HepG2 (cell line): ENCODE data around the gene ULK4. TPM values are rescaled to one million over a fixed set of nuclear protein-coding genes. Genes with fewer than 3 reads are reported as not detected.

Source experiments
- BCL6 ChIP-seq: IDR thresholded peaks from 2 replicates; pipeline ENCODE4 v1.6.1; 2016; ENCODE audit warnings: missing genetic modification reagents, missing compliant biosample characterization
- CREM ChIP-seq, 2 experiments: sonication (generic) in 1 of 2; formaldehyde crosslinking in 1 of 2; IDR thresholded peaks; 2 replicates each; pipeline versions ENCODE4 v1.4.0 to v1.6.1; 2016 to 2020; ENCODE audit warnings: antibody characterized with exemption in 1 of 2, mild to moderate bottlenecking in 1 of 2, missing genetic modification reagents in 1 of 2
- HDAC6 ChIP-seq: fragments of 200-600 bp; sonication (generic); IDR thresholded peaks from 2 replicates; pipeline ENCODE4 v1.7.0; 2017; ENCODE audit warnings: mild to moderate bottlenecking, antibody characterized with exemption, low read length, low read depth
- PPARG ChIP-seq: conservative IDR thresholded peaks from 2 replicates; pipeline ENCODE4 v1.6.1; 2016; ENCODE audit warnings: missing biosample characterization, missing genetic modification reagents
- SAP130 ChIP-seq: IDR thresholded peaks from 2 replicates; pipeline ENCODE4 v1.6.1; 2016; ENCODE audit warnings: low read depth
- ZMAT3 ChIP-seq: sonication (generic); formaldehyde crosslinking; conservative IDR thresholded peaks from 2 replicates; pipeline ENCODE4 v1.7.0; 2021; ENCODE audit warnings: missing genetic modification reagents
- ZNF496 ChIP-seq: sonication (generic); formaldehyde crosslinking; IDR thresholded peaks from 2 replicates; pipeline ENCODE4 v1.8.1; 2023; ENCODE audit warnings: mild to moderate bottlenecking, moderate library complexity, missing genetic modification reagents; ENCODE audit not compliant: insufficient replicate concordance
- ZNF766 ChIP-seq: sonication (generic); formaldehyde crosslinking; IDR thresholded peaks from 2 replicates; pipeline ENCODE4 v1.5.0; 2020; ENCODE audit warnings: missing genetic modification reagents, borderline replicate concordance
- polyA plus RNA-seq, 8 experiments: library from polyadenylated mRNA; depleted of rRNA in 3 of 8; stranded (reverse) in 7 of 8; unstranded in 1 of 8; fragments of >200 nt; fragmentation: Illumina TruSeq in 4 of 8; extraction: Trizol in 4 of 8; gene quantifications; 2 replicates each; pipeline versions ENCODE4 v1.2.1 to v1.2.3, GENCODE V29; 2011 to 2016; ENCODE audit warnings: low read depth in 4 of 8, missing spikeins in 1 of 8, mixed read lengths in 1 of 8; ENCODE audit not compliant: insufficient read depth in 1 of 8
- total RNA-seq, 5 experiments: library from RNA; depleted of rRNA; stranded (reverse); fragments of >200 nt; fragmentation: Illumina TruSeq; extraction: Trizol; gene quantifications; 2 replicates each; pipeline ENCODE4 v1.2.3, GENCODE V29; 2016; ENCODE audit warnings: low read depth in 1 of 5
- TF ChIP-seq, protein P1 (sequence below): sonication (generic); formaldehyde crosslinking; IDR thresholded peaks from 2 replicates; pipeline ENCODE4 v1.4.0; 2020; ENCODE audit warnings: missing genetic modification reagents
- TF ChIP-seq, protein P2 (sequence below): sonication (generic); formaldehyde crosslinking; IDR thresholded peaks from 2 replicates; pipeline ENCODE4 v1.4.0; 2020; ENCODE audit warnings: missing genetic modification reagents, borderline replicate concordance
- TF ChIP-seq, protein P3 (sequence below): sonication (generic); formaldehyde crosslinking; IDR thresholded peaks from 2 replicates; pipeline ENCODE4 v1.8.0; 2022; ENCODE audit warnings: mild to moderate bottlenecking, missing genetic modification reagents, moderate library complexity
- TF ChIP-seq, protein P4 (sequence below): sonication (generic); formaldehyde crosslinking; IDR thresholded peaks from 2 replicates; pipeline ENCODE4 v1.4.0; 2020; ENCODE audit warnings: missing genetic modification reagents
- TF ChIP-seq, protein P5 (sequence below): sonication (generic); formaldehyde crosslinking; IDR thresholded peaks from 2 replicates; pipeline ENCODE4 v1.4.0; 2020; ENCODE audit warnings: missing genetic modification reagents, borderline replicate concordance

The ULK4 gene
- total and polyA plus RNA-seq, 2 of the 13 experiments (the other 11 are each of a cell fraction or from before 2014, with no cell fraction given) = 6.7 to 11.8 TPM

DNA sequence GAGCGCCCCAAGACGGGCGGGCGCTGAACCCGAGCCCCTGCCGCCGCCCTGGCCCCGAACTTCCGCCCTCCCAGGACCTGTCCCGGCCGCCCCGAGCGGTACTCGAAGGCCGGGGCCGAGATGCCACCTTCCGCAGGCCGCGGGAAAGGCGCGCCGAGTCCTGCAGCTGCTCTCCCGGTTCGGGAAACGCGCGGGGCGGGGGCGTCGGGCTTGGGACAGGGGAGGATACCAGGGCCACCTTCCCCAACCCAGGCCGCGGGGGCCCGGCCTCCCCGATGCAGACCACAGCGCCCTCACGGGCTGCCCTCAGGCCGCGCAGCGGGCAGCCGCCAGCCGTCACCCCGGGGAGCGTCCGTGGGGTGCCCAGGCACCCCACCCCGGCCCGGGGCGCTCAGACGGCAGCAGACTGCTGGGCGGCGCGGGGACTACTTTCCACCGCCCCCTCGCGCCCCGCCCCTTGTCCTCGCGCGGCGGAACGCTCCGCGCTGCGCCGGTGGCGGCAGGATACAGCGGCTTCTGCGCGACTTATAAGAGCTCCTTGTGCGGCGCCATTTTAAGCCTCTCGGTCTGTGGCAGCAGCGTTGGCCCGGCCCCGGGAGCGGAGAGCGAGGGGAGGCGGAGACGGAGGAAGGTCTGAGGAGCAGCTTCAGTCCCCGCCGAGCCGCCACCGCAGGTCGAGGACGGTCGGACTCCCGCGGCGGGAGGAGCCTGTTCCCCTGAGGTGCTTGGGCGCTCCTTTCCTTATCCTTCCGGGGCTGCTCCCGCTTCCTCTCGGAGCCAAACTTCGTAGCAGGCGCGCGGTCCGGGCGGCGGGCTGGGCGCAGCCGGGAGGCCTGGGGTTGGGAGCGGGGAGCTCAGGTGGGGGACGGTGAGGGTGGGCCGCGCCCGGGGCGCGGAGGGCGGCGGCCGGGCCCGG, 762.7 kb downstream of the ULK4 start, which contains the start of gene CTNNB1 (continued):
- TF ChIP-seq, protein P1, sequence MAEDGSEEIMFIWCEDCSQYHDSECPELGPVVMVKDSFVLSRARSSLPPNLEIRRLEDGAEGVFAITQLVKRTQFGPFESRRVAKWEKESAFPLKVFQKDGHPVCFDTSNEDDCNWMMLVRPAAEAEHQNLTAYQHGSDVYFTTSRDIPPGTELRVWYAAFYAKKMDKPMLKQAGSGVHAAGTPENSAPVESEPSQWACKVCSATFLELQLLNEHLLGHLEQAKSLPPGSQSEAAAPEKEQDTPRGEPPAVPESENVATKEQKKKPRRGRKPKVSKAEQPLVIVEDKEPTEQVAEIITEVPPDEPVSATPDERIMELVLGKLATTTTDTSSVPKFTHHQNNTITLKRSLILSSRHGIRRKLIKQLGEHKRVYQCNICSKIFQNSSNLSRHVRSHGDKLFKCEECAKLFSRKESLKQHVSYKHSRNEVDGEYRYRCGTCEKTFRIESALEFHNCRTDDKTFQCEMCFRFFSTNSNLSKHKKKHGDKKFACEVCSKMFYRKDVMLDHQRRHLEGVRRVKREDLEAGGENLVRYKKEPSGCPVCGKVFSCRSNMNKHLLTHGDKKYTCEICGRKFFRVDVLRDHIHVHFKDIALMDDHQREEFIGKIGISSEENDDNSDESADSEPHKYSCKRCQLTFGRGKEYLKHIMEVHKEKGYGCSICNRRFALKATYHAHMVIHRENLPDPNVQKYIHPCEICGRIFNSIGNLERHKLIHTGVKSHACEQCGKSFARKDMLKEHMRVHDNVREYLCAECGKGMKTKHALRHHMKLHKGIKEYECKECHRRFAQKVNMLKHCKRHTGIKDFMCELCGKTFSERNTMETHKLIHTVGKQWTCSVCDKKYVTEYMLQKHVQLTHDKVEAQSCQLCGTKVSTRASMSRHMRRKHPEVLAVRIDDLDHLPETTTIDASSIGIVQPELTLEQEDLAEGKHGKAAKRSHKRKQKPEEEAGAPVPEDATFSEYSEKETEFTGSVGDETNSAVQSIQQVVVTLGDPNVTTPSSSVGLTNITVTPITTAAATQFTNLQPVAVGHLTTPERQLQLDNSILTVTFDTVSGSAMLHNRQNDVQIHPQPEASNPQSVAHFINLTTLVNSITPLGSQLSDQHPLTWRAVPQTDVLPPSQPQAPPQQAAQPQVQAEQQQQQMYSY (CRISPR knock-in tag) = peak; percentile 25; the same call in 1 of the 2 replicates
- TF ChIP-seq SAP130 (CRISPR knock-in tag) = peak; percentile 95
- no peak for TF ChIP-seq HDAC6
- TF ChIP-seq BCL6 (CRISPR knock-in tag) = peak; percentile 81
- TF ChIP-seq ZMAT3 (CRISPR knock-in tag) = peak; percentile 98
- peak; percentile 63 for TF ChIP-seq PPARG
- TF ChIP-seq, protein P2, sequence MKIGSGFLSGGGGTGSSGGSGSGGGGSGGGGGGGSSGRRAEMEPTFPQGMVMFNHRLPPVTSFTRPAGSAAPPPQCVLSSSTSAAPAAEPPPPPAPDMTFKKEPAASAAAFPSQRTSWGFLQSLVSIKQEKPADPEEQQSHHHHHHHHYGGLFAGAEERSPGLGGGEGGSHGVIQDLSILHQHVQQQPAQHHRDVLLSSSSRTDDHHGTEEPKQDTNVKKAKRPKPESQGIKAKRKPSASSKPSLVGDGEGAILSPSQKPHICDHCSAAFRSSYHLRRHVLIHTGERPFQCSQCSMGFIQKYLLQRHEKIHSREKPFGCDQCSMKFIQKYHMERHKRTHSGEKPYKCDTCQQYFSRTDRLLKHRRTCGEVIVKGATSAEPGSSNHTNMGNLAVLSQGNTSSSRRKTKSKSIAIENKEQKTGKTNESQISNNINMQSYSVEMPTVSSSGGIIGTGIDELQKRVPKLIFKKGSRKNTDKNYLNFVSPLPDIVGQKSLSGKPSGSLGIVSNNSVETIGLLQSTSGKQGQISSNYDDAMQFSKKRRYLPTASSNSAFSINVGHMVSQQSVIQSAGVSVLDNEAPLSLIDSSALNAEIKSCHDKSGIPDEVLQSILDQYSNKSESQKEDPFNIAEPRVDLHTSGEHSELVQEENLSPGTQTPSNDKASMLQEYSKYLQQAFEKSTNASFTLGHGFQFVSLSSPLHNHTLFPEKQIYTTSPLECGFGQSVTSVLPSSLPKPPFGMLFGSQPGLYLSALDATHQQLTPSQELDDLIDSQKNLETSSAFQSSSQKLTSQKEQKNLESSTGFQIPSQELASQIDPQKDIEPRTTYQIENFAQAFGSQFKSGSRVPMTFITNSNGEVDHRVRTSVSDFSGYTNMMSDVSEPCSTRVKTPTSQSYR (CRISPR knock-in tag) = peak; percentile 84
- TF ChIP-seq ZNF766 (CRISPR knock-in tag) = peak; percentile 53; the same call in 1 of the 2 replicates
- TF ChIP-seq, protein P3, sequence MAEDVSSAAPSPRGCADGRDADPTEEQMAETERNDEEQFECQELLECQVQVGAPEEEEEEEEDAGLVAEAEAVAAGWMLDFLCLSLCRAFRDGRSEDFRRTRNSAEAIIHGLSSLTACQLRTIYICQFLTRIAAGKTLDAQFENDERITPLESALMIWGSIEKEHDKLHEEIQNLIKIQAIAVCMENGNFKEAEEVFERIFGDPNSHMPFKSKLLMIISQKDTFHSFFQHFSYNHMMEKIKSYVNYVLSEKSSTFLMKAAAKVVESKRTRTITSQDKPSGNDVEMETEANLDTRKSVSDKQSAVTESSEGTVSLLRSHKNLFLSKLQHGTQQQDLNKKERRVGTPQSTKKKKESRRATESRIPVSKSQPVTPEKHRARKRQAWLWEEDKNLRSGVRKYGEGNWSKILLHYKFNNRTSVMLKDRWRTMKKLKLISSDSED (CRISPR knock-in tag) = 0 out of 2 replicates have a peak, but pooled peaks have one; percentile 17
- TF ChIP-seq, protein P4, sequence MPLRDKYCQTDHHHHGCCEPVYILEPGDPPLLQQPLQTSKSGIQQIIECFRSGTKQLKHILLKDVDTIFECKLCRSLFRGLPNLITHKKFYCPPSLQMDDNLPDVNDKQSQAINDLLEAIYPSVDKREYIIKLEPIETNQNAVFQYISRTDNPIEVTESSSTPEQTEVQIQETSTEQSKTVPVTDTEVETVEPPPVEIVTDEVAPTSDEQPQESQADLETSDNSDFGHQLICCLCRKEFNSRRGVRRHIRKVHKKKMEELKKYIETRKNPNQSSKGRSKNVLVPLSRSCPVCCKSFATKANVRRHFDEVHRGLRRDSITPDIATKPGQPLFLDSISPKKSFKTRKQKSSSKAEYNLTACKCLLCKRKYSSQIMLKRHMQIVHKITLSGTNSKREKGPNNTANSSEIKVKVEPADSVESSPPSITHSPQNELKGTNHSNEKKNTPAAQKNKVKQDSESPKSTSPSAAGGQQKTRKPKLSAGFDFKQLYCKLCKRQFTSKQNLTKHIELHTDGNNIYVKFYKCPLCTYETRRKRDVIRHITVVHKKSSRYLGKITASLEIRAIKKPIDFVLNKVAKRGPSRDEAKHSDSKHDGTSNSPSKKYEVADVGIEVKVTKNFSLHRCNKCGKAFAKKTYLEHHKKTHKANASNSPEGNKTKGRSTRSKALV = peak; percentile 53; the same call in 1 of the 2 replicates
- TF ChIP-seq CREM (IDR thresholded peaks at IDR 0.05) = no peak
- no peak for TF ChIP-seq CREM (CRISPR knock-in tag; IDR thresholded peaks at IDR 0.05)
- TF ChIP-seq ZNF496 (CRISPR knock-in tag) = no peak
- TF ChIP-seq, protein P5, sequence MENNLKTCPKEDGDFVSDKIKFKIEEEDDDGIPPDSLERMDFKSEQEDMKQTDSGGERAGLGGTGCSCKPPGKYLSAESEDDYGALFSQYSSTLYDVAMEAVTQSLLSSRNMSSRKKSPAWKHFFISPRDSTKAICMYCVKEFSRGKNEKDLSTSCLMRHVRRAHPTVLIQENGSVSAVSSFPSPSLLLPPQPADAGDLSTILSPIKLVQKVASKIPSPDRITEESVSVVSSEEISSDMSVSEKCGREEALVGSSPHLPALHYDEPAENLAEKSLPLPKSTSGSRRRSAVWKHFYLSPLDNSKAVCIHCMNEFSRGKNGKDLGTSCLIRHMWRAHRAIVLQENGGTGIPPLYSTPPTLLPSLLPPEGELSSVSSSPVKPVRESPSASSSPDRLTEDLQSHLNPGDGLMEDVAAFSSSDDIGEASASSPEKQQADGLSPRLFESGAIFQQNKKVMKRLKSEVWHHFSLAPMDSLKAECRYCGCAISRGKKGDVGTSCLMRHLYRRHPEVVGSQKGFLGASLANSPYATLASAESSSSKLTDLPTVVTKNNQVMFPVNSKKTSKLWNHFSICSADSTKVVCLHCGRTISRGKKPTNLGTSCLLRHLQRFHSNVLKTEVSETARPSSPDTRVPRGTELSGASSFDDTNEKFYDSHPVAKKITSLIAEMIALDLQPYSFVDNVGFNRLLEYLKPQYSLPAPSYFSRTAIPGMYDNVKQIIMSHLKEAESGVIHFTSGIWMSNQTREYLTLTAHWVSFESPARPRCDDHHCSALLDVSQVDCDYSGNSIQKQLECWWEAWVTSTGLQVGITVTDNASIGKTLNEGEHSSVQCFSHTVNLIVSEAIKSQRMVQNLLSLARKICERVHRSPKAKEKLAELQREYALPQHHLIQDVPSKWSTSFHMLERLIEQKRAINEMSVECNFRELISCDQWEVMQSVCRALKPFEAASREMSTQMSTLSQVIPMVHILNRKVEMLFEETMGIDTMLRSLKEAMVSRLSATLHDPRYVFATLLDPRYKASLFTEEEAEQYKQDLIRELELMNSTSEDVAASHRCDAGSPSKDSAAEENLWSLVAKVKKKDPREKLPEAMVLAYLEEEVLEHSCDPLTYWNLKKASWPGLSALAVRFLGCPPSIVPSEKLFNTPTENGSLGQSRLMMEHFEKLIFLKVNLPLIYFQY = peak; percentile 91
